Measurements from ENCODE around the gene SORD.

SORD gene

DNA sequence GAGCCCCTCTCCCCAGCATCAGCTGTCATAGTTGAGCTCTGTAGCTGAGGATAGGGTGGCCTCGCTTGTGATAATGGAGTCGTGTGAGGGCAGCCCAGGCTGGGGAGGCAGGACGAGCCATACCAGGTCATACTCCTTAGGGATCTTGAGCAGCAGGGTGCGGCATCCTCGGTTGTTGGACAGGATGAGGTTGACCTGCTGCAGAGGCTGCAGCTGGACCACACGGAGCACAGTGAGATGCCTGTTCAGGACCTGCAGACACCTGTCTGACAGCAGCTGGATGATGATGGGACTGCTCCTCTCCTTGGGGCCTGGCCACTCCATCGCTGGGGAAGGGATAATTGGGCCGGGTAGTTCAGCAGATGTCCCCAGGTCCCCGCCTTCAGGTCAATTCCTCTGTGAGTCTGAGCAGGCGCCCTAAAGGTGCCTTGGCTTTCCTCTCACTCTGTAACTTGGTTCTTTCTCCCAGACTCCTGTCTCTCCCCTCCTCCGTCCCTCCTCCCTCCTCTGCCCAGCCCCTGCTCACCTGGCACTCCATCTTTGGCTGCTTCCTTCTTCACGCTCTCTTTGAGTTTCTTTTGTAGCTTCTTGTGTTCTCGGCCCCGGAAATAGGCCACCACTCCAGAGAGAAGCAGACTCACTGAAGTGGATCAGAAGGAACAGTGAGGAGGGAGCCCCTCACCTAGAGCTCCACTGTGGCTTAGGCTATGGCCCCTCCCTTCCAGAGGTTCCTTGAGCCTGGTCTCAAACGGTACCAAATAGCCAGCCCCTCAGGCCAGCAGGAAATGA, 83.2 kb downstream of the SORD start:
- H3K27me3 ChIP-seq (ENCODE audit: insufficient read depth, insufficient read length), result peaks cover 12% of the 10 kb centered on the region
- no peak for DNase-seq (ENCODE audit: low read depth, low spot score)
- H3K4me1 ChIP-seq (ENCODE audit: insufficient read depth, insufficient read length), result peaks cover 5% of the 10 kb centered on the region
- H3K36me3 ChIP-seq (ENCODE audit: insufficient read depth, insufficient read length, low read length), result no peaks in the 10 kb centered on the region
- no peaks in the 10 kb centered on the region for H3K9me3 ChIP-seq (ENCODE audit: insufficient read depth, low read length)
- no peak overlapping the region for H3K4me3 ChIP-seq (ENCODE audit: insufficient read length, low read depth)
- H3K9ac ChIP-seq (ENCODE audit: insufficient read length, low read depth), result no peak overlapping the region
- no peak for TF ChIP-seq ZNF274 (IDR thresholded peaks at IDR 0.05; ENCODE audit: low read depth, low read length)
- no peak for TF ChIP-seq YY1 (IDR thresholded peaks at IDR 0.05; ENCODE audit: insufficient read depth, insufficient read length)
- no peak for TF ChIP-seq SUZ12 (IDR thresholded peaks at IDR 0.05; ENCODE audit: extremely low read depth, insufficient read depth, insufficient read length)

DNA sequence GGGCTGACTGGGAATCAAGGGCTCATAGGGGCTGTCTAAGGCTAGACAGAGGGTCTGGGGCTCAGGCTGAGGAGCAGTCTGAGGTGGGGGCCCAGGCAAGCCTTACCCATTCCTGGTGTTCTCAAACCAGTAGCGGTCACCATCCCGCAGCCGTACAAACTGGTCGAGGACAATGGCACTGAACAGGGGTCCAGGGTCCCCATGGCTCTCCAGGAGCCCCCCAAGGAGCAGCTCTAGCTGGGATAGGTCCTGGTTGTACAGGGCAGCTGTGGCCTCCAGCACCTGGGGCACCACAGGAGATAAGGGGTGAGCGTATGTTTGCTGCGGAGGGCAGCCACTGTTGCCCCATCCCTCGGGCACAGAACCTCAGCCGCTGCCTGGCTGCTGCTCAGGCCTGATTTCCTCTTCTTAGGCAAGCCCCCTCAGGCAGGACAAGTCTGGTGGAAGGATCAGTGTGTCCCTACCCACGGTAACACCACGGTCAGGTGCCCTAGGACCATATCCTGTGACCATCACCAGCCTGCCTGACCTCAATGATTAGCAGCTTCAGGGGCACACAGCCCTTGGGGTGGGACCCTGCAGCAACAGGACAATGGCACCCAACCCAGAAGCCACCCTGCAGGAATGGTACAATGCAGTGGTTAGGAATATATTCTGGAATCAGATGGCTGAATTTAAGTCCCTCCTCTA, 85.1 kb downstream of the SORD start:
- peaks cover 31% of the 10 kb centered on the region for H3K27me3 ChIP-seq (ENCODE audit: insufficient read depth, insufficient read length)
- DNase-seq (ENCODE audit: low read depth, low spot score), result no peak
- TF ChIP-seq SUZ12 (IDR thresholded peaks at IDR 0.05; ENCODE audit: extremely low read depth, insufficient read depth, insufficient read length) (no peak), ZNF274 (IDR thresholded peaks at IDR 0.05; ENCODE audit: low read depth, low read length) (no peak), YY1 (IDR thresholded peaks at IDR 0.05; ENCODE audit: insufficient read depth, insufficient read length) (no peak)

DNA sequence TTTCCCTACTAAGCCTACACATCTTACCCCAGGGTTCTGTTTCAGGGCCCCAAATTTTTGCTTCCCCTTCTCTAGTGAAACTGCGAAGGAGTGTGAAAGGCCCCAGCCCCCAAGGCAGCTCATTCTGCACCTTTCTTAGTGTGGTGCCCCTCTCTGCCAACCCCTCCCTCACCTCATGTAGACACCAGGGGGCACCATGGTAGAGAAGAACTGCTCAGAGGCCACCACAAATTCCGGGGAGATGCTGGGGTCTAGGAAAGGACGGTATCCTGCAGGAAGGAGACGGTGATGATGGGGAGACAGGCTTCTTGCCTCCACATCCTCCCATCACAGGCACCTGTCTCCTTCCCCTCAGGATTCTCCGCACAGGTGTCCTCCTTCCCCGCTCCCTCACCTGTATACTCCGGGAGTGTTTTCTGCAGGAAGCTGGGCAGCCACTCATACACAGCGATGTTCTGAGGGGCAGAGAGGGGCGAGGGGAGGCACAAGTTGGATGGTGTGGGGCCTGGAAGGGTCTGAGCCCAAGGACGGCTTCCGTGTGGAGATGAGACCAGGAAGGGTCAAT, 87.3 kb downstream of the SORD start:
- Histone ChIP-seq H3K4me3 (ENCODE audit: insufficient read length, low read depth) (no peak overlapping the region), H3K9me3 (ENCODE audit: insufficient read depth, low read length) (no peaks in the 10 kb centered on the region), H3K4me1 (ENCODE audit: insufficient read depth, insufficient read length) (peaks cover 3% of the 10 kb centered on the region), H3K9ac (ENCODE audit: insufficient read length, low read depth) (no peak overlapping the region), H3K27me3 (ENCODE audit: insufficient read depth, insufficient read length) (peaks cover 54% of the 10 kb centered on the region), H3K36me3 (ENCODE audit: insufficient read depth, insufficient read length, low read length) (no peaks in the 10 kb centered on the region)
- no peak for DNase-seq (ENCODE audit: low read depth, low spot score)
- TF ChIP-seq YY1 (IDR thresholded peaks at IDR 0.05; ENCODE audit: insufficient read depth, insufficient read length), result no peak
- no peak for TF ChIP-seq ZNF274 (IDR thresholded peaks at IDR 0.05; ENCODE audit: low read depth, low read length)
- no peak for TF ChIP-seq SUZ12 (IDR thresholded peaks at IDR 0.05; ENCODE audit: extremely low read depth, insufficient read depth, insufficient read length)

More for the DNA sequence above, 85.1 kb downstream of the SORD start:
- Histone ChIP-seq H3K9me3 (ENCODE audit: insufficient read depth, low read length) (no peaks in the 10 kb centered on the region), H3K36me3 (ENCODE audit: insufficient read depth, insufficient read length, low read length) (no peaks in the 10 kb centered on the region), H3K9ac (ENCODE audit: insufficient read length, low read depth) (no peak overlapping the region), H3K4me3 (ENCODE audit: insufficient read length, low read depth) (no peak overlapping the region), H3K4me1 (ENCODE audit: insufficient read depth, insufficient read length) (no peaks in the 10 kb centered on the region)

DNA sequence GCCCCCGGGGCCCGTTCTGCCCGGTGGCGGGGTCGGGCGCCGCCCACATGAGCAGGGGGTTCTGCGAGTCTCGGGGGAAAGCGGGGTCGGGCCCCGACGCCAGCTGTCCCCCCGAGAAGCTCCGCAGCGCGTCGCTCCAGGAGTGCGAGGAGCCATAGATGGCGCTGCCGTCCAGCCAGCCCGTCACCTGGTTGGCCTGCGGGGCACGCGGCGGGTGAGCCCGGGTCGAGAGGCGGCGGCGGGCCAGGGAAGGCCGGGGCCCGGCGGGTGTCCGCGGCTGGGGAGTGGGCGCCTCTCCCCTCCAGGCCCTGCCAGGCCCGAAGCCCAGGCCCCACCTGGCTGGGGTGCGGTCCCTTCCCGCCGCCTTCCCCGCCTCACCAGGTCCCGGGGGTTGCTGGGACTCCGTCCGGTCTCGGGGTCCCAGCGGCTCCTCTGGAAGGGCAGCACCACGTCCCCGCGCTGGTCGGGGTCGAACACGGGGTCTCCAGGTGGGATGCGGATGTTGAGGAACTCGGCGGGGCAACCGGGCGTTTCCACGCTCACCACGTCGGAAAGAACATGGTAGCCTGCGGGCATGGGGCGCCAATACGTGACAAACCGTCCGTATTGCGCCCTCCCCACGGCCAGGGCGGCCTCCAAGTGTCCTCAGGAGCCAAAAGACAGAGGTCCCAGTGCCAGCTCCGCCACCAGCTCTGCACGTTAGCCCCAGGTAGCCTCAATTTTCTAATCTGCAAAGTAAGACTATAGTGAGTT, 88.6 kb downstream of the SORD start:
- no peaks in the 10 kb centered on the region for H3K9me3 ChIP-seq (ENCODE audit: insufficient read depth, low read length)
- DNase-seq (ENCODE audit: low read depth, low spot score), result no peak
- TF ChIP-seq SUZ12 (IDR thresholded peaks at IDR 0.05; ENCODE audit: extremely low read depth, insufficient read depth, insufficient read length), result no peak
- TF ChIP-seq YY1 (IDR thresholded peaks at IDR 0.05; ENCODE audit: insufficient read depth, insufficient read length), result no peak
- no peak overlapping the region for H3K9ac ChIP-seq (ENCODE audit: insufficient read length, low read depth)
- no peak overlapping the region for H3K4me3 ChIP-seq (ENCODE audit: insufficient read length, low read depth)
- H3K27me3 ChIP-seq (ENCODE audit: insufficient read depth, insufficient read length), result peaks cover 66% of the 10 kb centered on the region
- peaks cover 3% of the 10 kb centered on the region for H3K4me1 ChIP-seq (ENCODE audit: insufficient read depth, insufficient read length)
- H3K36me3 ChIP-seq (ENCODE audit: insufficient read depth, insufficient read length, low read length), result no peaks in the 10 kb centered on the region

DNA sequence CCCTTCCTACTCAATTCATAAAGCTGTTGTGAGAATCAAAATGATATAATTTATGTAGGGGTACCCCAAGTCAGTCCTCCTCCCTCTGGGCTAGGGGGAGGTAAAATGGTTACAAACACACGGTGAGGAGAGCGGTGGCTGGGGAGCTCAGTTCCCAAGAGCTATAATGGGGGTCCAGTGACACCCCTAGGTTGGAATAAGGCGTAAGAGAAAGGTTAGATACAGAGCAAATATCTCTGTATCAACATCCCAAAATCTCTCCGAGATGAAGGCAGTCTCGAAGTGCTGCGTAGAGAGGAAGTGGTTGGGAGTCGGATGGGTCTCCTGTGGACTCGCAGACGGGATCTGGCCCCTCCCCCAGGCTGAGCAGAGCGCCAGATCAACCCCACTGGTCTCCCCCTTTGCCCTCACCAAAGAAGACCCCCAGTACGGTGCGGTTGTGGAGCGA, 89.2 kb downstream of the SORD start:
- Histone ChIP-seq H3K9me3 (ENCODE audit: insufficient read depth, low read length) (no peaks in the 10 kb centered on the region), H3K9ac (ENCODE audit: insufficient read length, low read depth) (peak overlapping the region; percentile 56), H3K4me1 (ENCODE audit: insufficient read depth, insufficient read length) (peaks cover 3% of the 10 kb centered on the region), H3K4me3 (ENCODE audit: insufficient read length, low read depth) (peak overlapping the region; percentile 43), H3K36me3 (ENCODE audit: insufficient read depth, insufficient read length, low read length) (no peaks in the 10 kb centered on the region), H3K27me3 (ENCODE audit: insufficient read depth, insufficient read length) (peaks cover 72% of the 10 kb centered on the region)
- TF ChIP-seq SUZ12 (IDR thresholded peaks at IDR 0.05; ENCODE audit: extremely low read depth, insufficient read depth, insufficient read length) (peak; percentile 49), ZNF274 (IDR thresholded peaks at IDR 0.05; ENCODE audit: low read depth, low read length) (no peak)
- no peak for DNase-seq (ENCODE audit: low read depth, low spot score)

DNA sequence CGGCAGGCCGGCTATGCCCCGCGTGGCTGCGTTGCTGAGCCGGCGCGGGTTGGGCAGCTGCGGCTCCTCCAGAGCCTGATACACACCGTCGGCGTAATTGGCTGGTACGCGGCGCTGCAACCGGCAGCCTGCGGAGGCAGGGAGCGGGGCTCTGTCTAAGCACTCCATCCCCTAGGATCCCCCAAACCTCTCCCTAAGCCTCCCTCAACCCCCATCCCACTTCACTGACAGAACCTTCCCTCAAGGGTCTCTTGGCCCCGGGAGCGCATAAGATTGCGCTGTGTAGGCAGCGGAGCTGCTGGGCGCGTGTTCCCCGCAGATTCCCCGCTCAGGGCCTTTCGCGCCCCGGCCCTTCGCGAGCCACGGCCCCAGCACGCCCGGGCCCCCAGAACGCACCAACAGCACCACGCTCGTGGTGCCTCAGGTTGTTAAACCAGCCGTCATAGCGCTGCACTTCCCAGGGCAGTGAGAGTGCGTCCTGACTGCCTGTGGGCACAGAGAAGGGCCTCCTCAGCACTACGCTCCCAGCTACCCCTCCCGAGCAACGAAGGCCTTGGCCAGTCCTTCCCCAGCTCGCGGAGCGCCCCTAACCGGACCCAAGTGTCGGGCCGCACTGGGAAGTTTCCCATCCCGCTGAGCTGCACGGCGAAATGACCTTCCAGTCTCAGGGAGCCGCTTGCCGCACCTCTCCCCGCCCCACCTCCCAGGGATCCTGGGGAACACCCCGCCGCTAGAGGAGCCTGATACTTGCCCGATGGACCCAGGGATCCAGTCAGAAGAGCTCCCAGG, 89.8 kb downstream of the SORD start:
- H3K9me3 ChIP-seq (ENCODE audit: insufficient read depth, low read length), result no peaks in the 10 kb centered on the region
- peak overlapping the region; percentile 56 for H3K9ac ChIP-seq (ENCODE audit: insufficient read length, low read depth)
- H3K4me1 ChIP-seq (ENCODE audit: insufficient read depth, insufficient read length), result peaks cover 3% of the 10 kb centered on the region
- TF ChIP-seq YY1 (IDR thresholded peaks at IDR 0.05; ENCODE audit: insufficient read depth, insufficient read length) (no peak), ZNF274 (IDR thresholded peaks at IDR 0.05; ENCODE audit: low read depth, low read length) (no peak), SUZ12 (IDR thresholded peaks at IDR 0.05; ENCODE audit: extremely low read depth, insufficient read depth, insufficient read length) (peak; percentile 24)
- peaks cover 78% of the 10 kb centered on the region for H3K27me3 ChIP-seq (ENCODE audit: insufficient read depth, insufficient read length)
- DNase-seq (ENCODE audit: low read depth, low spot score), result no peak
- H3K4me3 ChIP-seq (ENCODE audit: insufficient read length, low read depth), result peak overlapping the region; percentile 43
- no peaks in the 10 kb centered on the region for H3K36me3 ChIP-seq (ENCODE audit: insufficient read depth, insufficient read length, low read length)

Data from NT2/D1 (cell line).